Keratinocyte (primary cell): ENCODE measurements around the gene HSBP1. TPM values are rescaled to one million over a fixed set of nuclear protein-coding genes. Genes with fewer than 3 reads are reported as not detected.

Experiments
- DNase-seq: peaks from one replicate; pipeline ENCODE4 v3.0.0-alpha.2; 2011; ENCODE audit warnings: low read depth, missing footprints, low spot score
- FAIRE-seq: peaks from 2 replicates; lab custom pipeline; 2011; peaks lifted over from hg19 to GRCh38; lab: Jason Lieb, UNC
- H2AFZ ChIP-seq: 2 replicates; pipeline ENCODE4 v1.6.0; 2012; ENCODE audit warnings: low read length, control low read depth, inconsistent platforms; ENCODE audit not compliant: control insufficient read depth
- H3K27ac ChIP-seq: 2 replicates; pipeline ENCODE4 v1.5.1; 2011; ENCODE audit warnings: low read length; ENCODE audit not compliant: control insufficient read depth, insufficient read depth
- H3K27me3 ChIP-seq: 3 replicates; pipeline ENCODE4 v1.6.0; 2011; ENCODE audit warnings: low read length; ENCODE audit not compliant: control insufficient read depth, insufficient read depth; ENCODE audit errors: extremely low read depth
- H3K36me3 ChIP-seq, 2 experiments: 2 replicates in 1 of 2; 3 replicates in 1 of 2; pipeline ENCODE4 v1.5.1; 2011; ENCODE audit warnings: low read length in 2 of 2, mild to moderate bottlenecking in 1 of 2; ENCODE audit not compliant: control insufficient read depth in 2 of 2, insufficient read depth in 2 of 2; ENCODE audit errors: extremely low read depth in 1 of 2
- H3K4me1 ChIP-seq: 3 replicates; pipeline ENCODE4 v1.5.1; 2011; ENCODE audit warnings: low read length; ENCODE audit not compliant: control insufficient read depth, insufficient read depth; ENCODE audit errors: extremely low read depth
- H3K4me2 ChIP-seq: 3 replicates; pipeline ENCODE4 v1.6.0; 2011; ENCODE audit warnings: low read depth, low read length; ENCODE audit not compliant: control insufficient read depth, insufficient read depth; ENCODE audit errors: extremely low read depth
- H3K4me3 ChIP-seq, 3 experiments: fragments of 200-600 bp in 1 of 3; sonication (generic) in 1 of 3; 2 replicates in 2 of 3; 3 replicates in 1 of 3; pipeline ENCODE4 v1.5.1; 2011 to 2016; ENCODE audit warnings: low read length in 3 of 3, mild to moderate bottlenecking in 3 of 3, control low read depth in 2 of 3, inconsistent platforms in 1 of 3, low read depth in 1 of 3, mixed read lengths in 1 of 3, mixed run types in 1 of 3, moderate library complexity in 1 of 3; ENCODE audit not compliant: control insufficient read depth in 2 of 3, insufficient read depth in 2 of 3; ENCODE audit errors: extremely low read depth in 1 of 3
- H3K79me2 ChIP-seq: 2 replicates; pipeline ENCODE4 v1.6.0; 2012; ENCODE audit warnings: low read length; ENCODE audit not compliant: control insufficient read depth, insufficient read depth
- H3K9ac ChIP-seq: 3 replicates; pipeline ENCODE4 v1.6.0; 2011; ENCODE audit warnings: low read length; ENCODE audit not compliant: control insufficient read depth, insufficient read depth; ENCODE audit errors: extremely low read depth
- H3K9me1 ChIP-seq: 3 replicates; pipeline ENCODE4 v1.6.0; 2011; ENCODE audit warnings: low read length; ENCODE audit not compliant: control insufficient read depth, insufficient read depth; ENCODE audit errors: extremely low read depth
- H3K9me3 ChIP-seq: 2 replicates; pipeline ENCODE4 v1.5.1; 2012; ENCODE audit warnings: low read depth, low read length; ENCODE audit not compliant: control insufficient read depth
- H4K20me1 ChIP-seq: 3 replicates; pipeline ENCODE4 v1.6.0; 2011; ENCODE audit warnings: low read length; ENCODE audit not compliant: control insufficient read depth, insufficient read depth; ENCODE audit errors: extremely low read depth
- EZH2 ChIP-seq: IDR thresholded peaks from one replicate; pipeline ENCODE4 v1.6.1; 2012; ENCODE audit warnings: inconsistent platforms, mild to moderate bottlenecking, low read length, moderate library complexity
- dilution Hi-C: fragments of 300-500 bp; cut with MboI; formaldehyde crosslinking; loops from one replicate; pipeline ENCODE4 v1.7.0; 2020; ENCODE audit warnings: low sequenced_read_pairs; ENCODE audit not compliant: extremely low pct_ligation_motif_present
- polyA plus RNA-seq, 5 experiments: library from polyadenylated mRNA; depleted of rRNA in 3 of 5; stranded (reverse) in 3 of 5; stranded (forward) in 1 of 5; unstranded in 1 of 5; fragments of >200 nt; gene quantifications; 1 replicate in 1 of 5; 2 replicates in 3 of 5; 3 replicates in 1 of 5; pipeline versions ENCODE4 v1.2.1 to v1.2.3, GENCODE V29; 2011 to 2012; ENCODE audit warnings: missing spikeins in 2 of 5, low read depth in 1 of 5, low replicate concordance in 1 of 5
- TF ChIP-seq, protein P1 (sequence below), 3 experiments: IDR thresholded peaks in 1 of 3; conservative IDR thresholded peaks in 1 of 3; optimal IDR thresholded peaks in 1 of 3; 2 replicates in 2 of 3; 3 replicates in 1 of 3; pipeline versions ENCODE3 to v1.5.1; 2011; ENCODE audit warnings: low read length in 3 of 3, mild to moderate bottlenecking in 3 of 3, moderate library complexity in 2 of 3, control low read depth in 1 of 3, inconsistent platforms in 1 of 3; ENCODE audit not compliant: insufficient read depth in 2 of 3; ENCODE audit errors: extremely low read depth in 1 of 3

Gene HSBP1
- polyA plus RNA-seq, 1 donor (not counting 4 experiments of a cell fraction or from before 2014, with no cell fraction given), result 264 TPM

DNA sequence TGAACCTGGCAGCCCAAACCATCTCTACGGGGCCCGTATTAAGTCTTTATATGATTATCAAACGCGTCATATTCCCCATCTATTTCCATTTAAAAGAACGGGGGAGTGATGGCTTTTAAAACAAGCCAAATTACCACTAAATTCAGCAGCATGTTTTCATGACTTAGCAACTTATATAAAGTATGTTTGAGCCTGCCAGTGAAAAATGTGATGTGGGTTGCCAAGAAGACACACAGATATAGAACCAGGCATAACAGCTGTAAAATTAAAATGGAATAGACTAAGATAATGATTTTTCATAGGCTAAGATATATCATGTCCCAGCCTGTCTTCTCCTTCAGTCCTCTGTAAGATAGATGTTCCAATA, 44.8 kb upstream of the HSBP1 start:
- Histone ChIP-seq H3K4me2 (no peak overlapping the region), H2AFZ (no peak overlapping the region), H3K27me3 (no peaks in the 10 kb centered on the region), H3K9me3 (no peaks in the 10 kb centered on the region), H3K27ac (no peak overlapping the region), H3K9ac (no peak overlapping the region), H3K4me3 (no peak overlapping the region), H3K9me1 (no peaks in the 10 kb centered on the region), H4K20me1 (no peaks in the 10 kb centered on the region), H3K4me1 (no peaks in the 10 kb centered on the region), H3K36me3 (no peaks in the 10 kb centered on the region), H3K79me2 (no peaks in the 10 kb centered on the region)
- FAIRE-seq (no peak), DNase-seq (no peak)
- dilution Hi-C loops, result no loop called here
- TF ChIP-seq, protein P1, sequence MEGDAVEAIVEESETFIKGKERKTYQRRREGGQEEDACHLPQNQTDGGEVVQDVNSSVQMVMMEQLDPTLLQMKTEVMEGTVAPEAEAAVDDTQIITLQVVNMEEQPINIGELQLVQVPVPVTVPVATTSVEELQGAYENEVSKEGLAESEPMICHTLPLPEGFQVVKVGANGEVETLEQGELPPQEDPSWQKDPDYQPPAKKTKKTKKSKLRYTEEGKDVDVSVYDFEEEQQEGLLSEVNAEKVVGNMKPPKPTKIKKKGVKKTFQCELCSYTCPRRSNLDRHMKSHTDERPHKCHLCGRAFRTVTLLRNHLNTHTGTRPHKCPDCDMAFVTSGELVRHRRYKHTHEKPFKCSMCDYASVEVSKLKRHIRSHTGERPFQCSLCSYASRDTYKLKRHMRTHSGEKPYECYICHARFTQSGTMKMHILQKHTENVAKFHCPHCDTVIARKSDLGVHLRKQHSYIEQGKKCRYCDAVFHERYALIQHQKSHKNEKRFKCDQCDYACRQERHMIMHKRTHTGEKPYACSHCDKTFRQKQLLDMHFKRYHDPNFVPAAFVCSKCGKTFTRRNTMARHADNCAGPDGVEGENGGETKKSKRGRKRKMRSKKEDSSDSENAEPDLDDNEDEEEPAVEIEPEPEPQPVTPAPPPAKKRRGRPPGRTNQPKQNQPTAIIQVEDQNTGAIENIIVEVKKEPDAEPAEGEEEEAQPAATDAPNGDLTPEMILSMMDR (optimal IDR thresholded peaks at IDR 0.05 in 1 of 3, IDR thresholded peaks at IDR 0.05 in 1 of 3, conservative IDR thresholded peaks at IDR 0.05 in 1 of 3; ENCODE audit: extremely low read depth in 1 of 3, insufficient read depth in 2 of 3, low read length in 3 of 3), result no peak

DNA sequence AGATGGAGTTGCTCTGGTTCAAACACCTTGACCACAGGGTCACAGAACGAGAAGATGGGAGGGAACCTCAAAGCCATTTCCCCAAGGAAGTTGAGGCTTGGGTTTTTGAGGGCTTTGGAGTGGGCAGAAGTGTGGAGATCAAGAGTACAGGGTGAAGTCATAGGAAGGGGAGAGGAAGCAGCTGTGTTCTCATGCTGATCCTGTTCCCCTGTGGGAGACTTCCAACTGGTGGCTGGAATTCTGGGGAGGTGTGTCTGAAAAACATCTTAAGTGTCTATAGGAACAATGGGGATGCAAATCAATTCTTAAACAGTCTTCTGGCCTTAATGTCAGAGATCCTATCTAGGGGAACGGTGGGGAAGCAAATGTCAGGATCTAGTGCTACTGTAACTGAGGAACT, 38.8 kb upstream of the HSBP1 start:
- Histone ChIP-seq H3K4me1 (no peaks in the 10 kb centered on the region), H3K36me3 (no peaks in the 10 kb centered on the region), H3K9me1 (no peaks in the 10 kb centered on the region), H3K4me2 (no peak overlapping the region), H3K9me3 (no peaks in the 10 kb centered on the region), H3K27ac (no peak overlapping the region), H3K9ac (no peak overlapping the region), H3K4me3 (no peak overlapping the region), H2AFZ (no peak overlapping the region), H4K20me1 (no peaks in the 10 kb centered on the region), H3K27me3 (no peaks in the 10 kb centered on the region), H3K79me2 (no peaks in the 10 kb centered on the region)
- dilution Hi-C loops, result no loop called here
- FAIRE-seq (no peak), DNase-seq (no peak)
- TF ChIP-seq, protein P1 (optimal IDR thresholded peaks at IDR 0.05 in 1 of 3, IDR thresholded peaks at IDR 0.05 in 1 of 3, conservative IDR thresholded peaks at IDR 0.05 in 1 of 3; ENCODE audit: extremely low read depth in 1 of 3, insufficient read depth in 2 of 3, low read length in 3 of 3), result no peak
- TF ChIP-seq EZH2, result no peak
